ENCODE results near the gene LRRC2.
"Not testable (repeated sequence)": the region's sequence is repeated elsewhere in the genome, so short reads cannot be mapped to it uniquely, and the experiment has no call there.

LRRC2 gene

GRCh38 chr3:46535746-46536145 lies 30.4 kb downstream of the LRRC2 start:
- Mint-ChIP-seq H3K4me1 (peaks cover 40% of the 10 kb centered on the region), H3K27ac (peak overlapping the region in 1 of 2 donors; percentile 75), H3K4me3 (no peak overlapping the region), H3K27me3 (no peaks in the 10 kb centered on the region), H3K9me3 (peaks cover 0 to 7% of the 10 kb centered on the region in 2 donors)
- DNase-seq (no peak), ATAC-seq (no peak)

GRCh38 chr3:46533091-46533490 lies 33.0 kb downstream of the LRRC2 start:
- Mint-ChIP-seq H3K27me3 (no peaks in the 10 kb centered on the region), H3K27ac (no peak overlapping the region), H3K4me1 (peaks cover 19% of the 10 kb centered on the region), H3K9me3 (peaks cover 0 to 7% of the 10 kb centered on the region in 2 donors), H3K4me3 (no peak overlapping the region)
- DNase-seq (no peak), ATAC-seq (no peak)

DNA sequence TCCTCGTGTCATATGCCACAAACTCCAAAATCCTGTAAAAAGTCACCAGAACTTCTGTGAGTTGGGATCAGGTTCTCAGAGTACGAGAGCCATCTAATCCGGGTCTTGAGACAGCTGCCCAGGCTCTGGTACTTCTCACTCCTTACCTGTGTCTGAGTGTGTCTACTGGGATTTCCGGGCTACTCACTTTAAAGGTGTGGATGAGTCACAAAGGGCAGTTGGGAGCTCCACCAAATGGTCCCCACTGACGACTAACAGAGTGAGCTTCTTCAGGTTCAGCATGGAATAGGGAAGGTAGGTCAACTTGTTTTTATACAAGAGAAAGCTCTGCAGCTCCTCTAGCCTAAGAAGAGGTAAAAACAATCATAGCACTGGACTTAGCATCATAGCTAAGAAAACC lies 38.9 kb downstream of the LRRC2 start:
- Mint-ChIP-seq H3K9me3 (no peaks in the 10 kb centered on the region), H3K4me1 (peaks cover 6% of the 10 kb centered on the region), H3K27me3 (no peaks in the 10 kb centered on the region), H3K27ac (no peak overlapping the region), H3K4me3 (no peak overlapping the region)
- ATAC-seq (no peak), DNase-seq (no peak)

- ATAC-seq (no peak), DNase-seq (no peak)
- Mint-ChIP-seq H3K4me3 (no peak overlapping the region), H3K27ac (peak overlapping the region; percentile 57 to 80), H3K9me3 (no peaks in the 10 kb centered on the region), H3K4me1 (peaks cover 6% of the 10 kb centered on the region), H3K27me3 (no peaks in the 10 kb centered on the region)
Observed at GRCh38 chr3:46524832-46525231, 41.3 kb downstream of the LRRC2 start.

- Mint-ChIP-seq H3K27ac (no peak overlapping the region), H3K4me1 (peaks cover 6% of the 10 kb centered on the region), H3K4me3 (no peak overlapping the region), H3K9me3 (no peaks in the 10 kb centered on the region), H3K27me3 (no peaks in the 10 kb centered on the region)
- ATAC-seq (no peak), DNase-seq (no peak)
Observed at GRCh38 chr3:46524008-46524407, 42.1 kb downstream of the LRRC2 start.

GRCh38 chr3:46523556-46523955 lies 42.5 kb downstream of the LRRC2 start:
- DNase-seq = no peak
- Mint-ChIP-seq H3K27ac (no peak overlapping the region), H3K4me3 (no peak overlapping the region), H3K9me3 (no peaks in the 10 kb centered on the region), H3K4me1 (peaks cover 6% of the 10 kb centered on the region), H3K27me3 (no peaks in the 10 kb centered on the region)
- no peak for ATAC-seq

DNA sequence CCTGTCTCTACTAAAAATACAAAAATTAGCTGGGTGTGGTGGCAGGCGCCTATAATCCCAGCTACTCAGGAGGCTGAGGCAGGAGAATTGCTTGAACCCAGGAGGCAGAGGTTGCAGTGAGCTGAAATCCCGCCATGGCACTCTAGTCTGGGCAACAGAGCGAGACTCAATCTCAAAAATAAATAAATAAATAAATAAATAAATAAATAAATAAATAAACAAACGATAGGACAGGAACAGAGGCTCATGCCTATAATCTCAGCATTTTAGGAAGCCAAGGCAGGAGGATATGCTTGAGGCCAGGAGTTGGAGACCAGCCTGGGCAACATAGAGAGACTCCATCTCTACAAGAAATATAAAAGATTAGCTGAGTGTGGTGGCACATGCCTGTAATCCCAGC lies 43.9 kb downstream of the LRRC2 start:
- H3K27ac Mint-ChIP-seq, H3K4me1 Mint-ChIP-seq, H3K27me3 Mint-ChIP-seq, H3K4me3 Mint-ChIP-seq, ATAC-seq, H3K9me3 Mint-ChIP-seq, DNase-seq: not testable (repeated sequence)

DNA sequence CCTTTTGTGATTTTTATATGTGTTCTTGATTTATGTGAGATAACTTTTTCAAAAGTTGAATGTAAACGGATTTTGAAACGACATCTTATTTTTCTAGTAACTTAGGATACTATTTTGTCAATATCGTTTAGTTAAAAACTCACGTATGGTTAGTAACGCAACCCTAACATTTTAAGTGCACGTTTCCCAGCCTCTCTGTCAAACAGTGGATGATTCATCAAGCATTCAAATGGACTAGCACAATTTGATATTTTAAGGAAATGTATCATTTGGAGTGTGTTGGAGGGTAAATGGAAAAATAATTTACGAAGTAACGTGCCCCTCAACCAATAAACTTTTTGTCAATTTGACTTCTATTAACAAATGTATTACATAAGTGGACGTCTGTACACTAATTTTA lies 45.0 kb downstream of the LRRC2 start:
- ATAC-seq (no peak), DNase-seq (no peak)
- Mint-ChIP-seq H3K9me3 (no peaks in the 10 kb centered on the region), H3K27me3 (no peaks in the 10 kb centered on the region), H3K4me1 (peaks cover 5% of the 10 kb centered on the region), H3K27ac (no peak overlapping the region), H3K4me3 (no peak overlapping the region)

GRCh38 chr3:46520531-46520930 lies 45.6 kb downstream of the LRRC2 start:
- DNase-seq = no peak
- no peak overlapping the region for H3K4me3 Mint-ChIP-seq
- no peak overlapping the region for H3K27ac Mint-ChIP-seq
- H3K9me3 Mint-ChIP-seq = no peaks in the 10 kb centered on the region
- peaks cover 5% of the 10 kb centered on the region for H3K4me1 Mint-ChIP-seq
- H3K27me3 Mint-ChIP-seq = no peaks in the 10 kb centered on the region
- no peak for ATAC-seq

DNA sequence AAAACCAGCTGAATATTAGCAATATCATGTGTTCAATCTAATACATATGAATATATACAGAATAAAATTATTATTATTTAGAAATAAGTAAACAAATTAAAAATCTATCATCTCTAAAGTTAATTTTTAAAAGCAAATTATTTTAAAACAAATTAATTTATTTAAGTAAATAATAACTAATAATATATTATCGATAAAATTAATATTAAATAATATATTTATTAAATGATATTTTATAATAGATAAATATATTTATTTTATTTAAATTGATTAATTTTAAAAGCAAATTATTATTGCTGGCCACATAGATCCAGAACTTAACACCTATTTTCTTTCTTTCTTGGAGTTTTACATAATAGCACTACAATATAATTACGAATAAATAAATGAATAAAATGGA lies 46.1 kb downstream of the LRRC2 start:
- Mint-ChIP-seq H3K27me3 (no peaks in the 10 kb centered on the region), H3K4me1 (peaks cover 5% of the 10 kb centered on the region), H3K4me3 (no peak overlapping the region), H3K9me3 (no peaks in the 10 kb centered on the region), H3K27ac (no peak overlapping the region)
- DNase-seq (no peak), ATAC-seq (no peak)

- DNase-seq (no peak), ATAC-seq (no peak)
- Mint-ChIP-seq H3K9me3 (no peaks in the 10 kb centered on the region), H3K4me1 (peaks cover 5% of the 10 kb centered on the region), H3K27me3 (no peaks in the 10 kb centered on the region), H3K4me3 (no peak overlapping the region), H3K27ac (peak overlapping the region in 1 of 2 donors; percentile 19)
Observed at GRCh38 chr3:46517784-46518181, 48.3 kb downstream of the LRRC2 start.

DNA sequence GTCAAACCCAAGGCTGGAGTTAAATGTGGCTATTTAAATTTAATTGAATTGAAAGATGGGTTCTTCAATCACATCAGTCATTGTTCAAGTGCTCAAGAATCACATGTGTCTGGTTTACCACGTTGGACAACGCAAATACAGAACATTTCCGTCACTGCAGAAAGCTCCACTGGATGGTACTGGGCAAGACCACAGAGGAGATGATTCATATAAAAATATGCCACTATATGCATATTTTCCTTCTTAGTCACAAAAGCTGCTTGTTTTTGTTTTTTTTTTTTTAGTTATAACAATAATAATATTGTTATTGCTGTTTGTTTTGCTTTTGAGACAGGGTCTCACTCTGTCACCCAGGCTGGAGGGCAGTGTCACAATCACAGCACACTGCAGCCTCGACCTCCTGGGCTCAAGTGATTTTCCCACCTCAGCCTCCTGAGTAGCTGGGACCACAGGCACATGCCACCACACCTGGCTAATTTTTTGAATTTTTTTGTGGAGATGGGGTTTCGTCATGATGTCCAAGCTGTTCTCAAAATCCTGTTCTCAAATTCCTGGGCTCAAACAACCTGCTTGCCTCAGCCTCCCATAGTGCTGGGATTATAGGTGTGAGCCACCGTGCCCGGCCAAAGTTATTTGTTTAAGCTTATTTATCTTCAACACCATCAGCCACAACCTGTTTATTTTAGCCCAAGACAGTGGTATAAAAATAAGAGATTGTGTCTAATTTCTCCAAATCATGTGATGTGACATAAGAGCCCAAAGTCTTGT lies 48.9 kb downstream of the LRRC2 start:
- no peaks in the 10 kb centered on the region for H3K9me3 Mint-ChIP-seq
- no peak overlapping the region for H3K4me3 Mint-ChIP-seq
- no peaks in the 10 kb centered on the region for H3K27me3 Mint-ChIP-seq
- H3K27ac Mint-ChIP-seq = no peak overlapping the region
- DNase-seq (no peak), ATAC-seq (peak; percentile 69)
- H3K4me1 Mint-ChIP-seq = peaks cover 5% of the 10 kb centered on the region

DNA sequence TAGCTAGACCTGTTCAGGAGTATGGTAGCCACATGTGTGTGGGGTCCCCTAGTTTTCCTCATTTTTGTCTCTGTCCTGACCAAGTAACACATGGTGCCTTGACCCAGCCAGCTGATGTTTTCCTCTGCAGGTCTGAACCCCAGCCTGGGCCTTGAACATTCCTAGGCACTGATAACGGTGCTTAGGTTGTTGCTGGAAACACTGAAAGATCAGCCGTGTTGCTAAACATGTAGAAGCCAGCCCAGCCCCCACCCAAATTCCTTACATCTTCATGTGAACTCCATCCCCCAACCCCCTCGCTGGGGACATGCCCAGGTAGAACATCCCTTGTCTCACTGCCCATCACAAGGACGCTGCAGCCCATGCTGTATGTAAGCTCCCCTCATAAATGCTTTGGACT lies 49.6 kb downstream of the LRRC2 start:
- H3K9me3 Mint-ChIP-seq = no peaks in the 10 kb centered on the region
- no peak overlapping the region for H3K4me3 Mint-ChIP-seq
- ATAC-seq = no peak
- no peak overlapping the region for H3K27ac Mint-ChIP-seq
- no peaks in the 10 kb centered on the region for H3K27me3 Mint-ChIP-seq
- no peak for DNase-seq
- peaks cover 5% of the 10 kb centered on the region for H3K4me1 Mint-ChIP-seq

DNA sequence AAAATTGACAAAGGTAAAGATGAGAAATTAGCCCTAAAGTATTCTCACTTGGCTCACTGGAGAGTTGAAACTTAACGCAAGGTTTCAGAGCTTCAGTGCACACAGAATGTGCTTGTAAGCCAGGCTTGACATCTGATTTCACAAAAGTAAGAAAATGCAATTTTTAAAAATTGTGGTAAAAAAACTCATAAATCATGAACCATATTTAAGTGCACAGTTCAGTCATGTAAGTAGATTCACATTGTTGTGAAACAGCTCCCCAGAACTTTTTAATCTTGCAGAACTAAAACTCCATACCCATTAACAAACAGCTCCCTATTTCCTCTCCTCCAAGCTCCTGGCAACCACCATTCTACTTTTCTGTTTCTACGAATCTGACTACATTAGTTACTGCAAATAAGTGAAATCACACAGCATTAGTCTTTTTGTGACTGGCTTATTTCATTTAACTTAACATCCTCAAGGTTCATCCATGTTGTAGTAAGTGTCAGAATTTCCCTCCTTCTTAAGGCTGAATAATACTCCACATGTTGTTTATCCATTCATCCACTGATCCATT lies 53.8 kb downstream of the LRRC2 start:
- DNase-seq (no peak), ATAC-seq (no peak)
- Mint-ChIP-seq H3K4me3 (no peak overlapping the region), H3K4me1 (peaks cover 5% of the 10 kb centered on the region), H3K9me3 (no peaks in the 10 kb centered on the region), H3K27ac (peak overlapping the region in 1 of 2 donors; percentile 19), H3K27me3 (no peaks in the 10 kb centered on the region)

DNA sequence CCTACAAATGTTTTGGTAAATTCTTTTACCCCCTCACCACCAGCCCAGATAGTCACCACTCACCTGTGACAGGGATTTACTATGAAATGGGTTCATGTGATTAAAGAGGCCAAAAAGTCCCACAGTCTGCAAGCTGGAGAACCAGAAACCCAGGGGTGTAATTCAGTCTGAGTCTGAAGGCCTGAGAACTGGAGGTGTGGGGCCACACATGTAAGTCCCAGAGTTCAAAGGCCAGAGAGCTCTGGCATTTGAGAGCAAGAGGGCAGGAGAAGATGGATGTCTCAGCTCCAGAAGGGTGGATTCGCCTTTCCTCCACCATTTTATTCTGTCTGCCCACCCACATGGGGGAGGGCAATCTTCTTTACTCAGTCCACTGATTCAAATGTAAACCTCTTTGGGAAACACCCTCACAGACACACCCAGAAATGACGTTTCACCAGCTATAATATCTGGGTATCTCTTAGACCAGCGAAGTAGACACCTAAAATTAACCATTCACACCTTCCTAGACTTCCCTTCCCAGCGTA lies 56.4 kb downstream of the LRRC2 start:
- H3K4me3 Mint-ChIP-seq = no peak overlapping the region
- H3K9me3 Mint-ChIP-seq = peaks cover 6 to 9% of the 10 kb centered on the region in 2 donors
- H3K27me3 Mint-ChIP-seq = no peaks in the 10 kb centered on the region
- DNase-seq (no peak), ATAC-seq (no peak)
- H3K4me1 Mint-ChIP-seq = peaks cover 11% of the 10 kb centered on the region
- no peak overlapping the region for H3K27ac Mint-ChIP-seq

DNA sequence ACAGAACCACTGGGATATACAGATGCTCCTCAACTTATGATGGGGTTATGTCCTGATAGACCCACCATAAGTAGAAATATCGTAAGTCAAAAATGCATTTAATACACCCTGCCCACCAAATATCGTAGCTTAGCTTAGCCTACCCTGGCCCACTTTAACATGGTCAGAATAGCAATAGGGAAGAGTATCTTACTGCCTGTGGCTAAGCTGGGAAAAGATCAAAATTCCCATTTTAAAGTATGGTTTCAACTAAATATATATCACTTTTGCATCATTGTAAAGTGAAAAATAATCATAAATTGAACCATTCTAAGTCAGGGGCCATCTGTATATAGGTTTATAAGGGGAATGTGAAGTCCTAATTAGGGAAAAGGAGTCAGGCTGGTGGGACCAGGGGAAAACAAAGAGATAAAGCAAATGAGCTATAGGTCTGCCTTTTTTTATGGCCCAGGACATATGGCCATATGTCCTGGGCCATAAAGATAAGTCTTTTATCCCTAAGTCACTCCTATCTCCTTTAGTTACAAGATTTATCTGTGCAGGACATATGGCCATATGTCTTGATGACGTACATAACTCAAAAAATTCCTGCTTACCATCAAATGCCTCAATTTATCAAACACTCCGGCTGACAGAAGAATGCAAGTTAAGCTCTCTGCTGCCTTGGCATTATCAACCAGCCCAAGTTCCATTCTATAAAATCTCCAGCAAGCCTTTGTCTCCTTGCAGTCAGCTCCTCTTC lies 57.1 kb downstream of the LRRC2 start:
- ATAC-seq (no peak), DNase-seq (no peak)
- H3K4me1 Mint-ChIP-seq = peaks cover 18% of the 10 kb centered on the region
- H3K27ac Mint-ChIP-seq = no peak overlapping the region
- no peaks in the 10 kb centered on the region for H3K27me3 Mint-ChIP-seq
- peaks cover 6 to 10% of the 10 kb centered on the region in 2 donors for H3K9me3 Mint-ChIP-seq
- H3K4me3 Mint-ChIP-seq = no peak overlapping the region

Measured in stimulated activated naive CD8-positive, alpha-beta T cell treated with anti-CD3 and anti-CD28 coated beads, Interleukin-15, amount 100 ng/mL, for 72 hours (primary cell).